Measurements from ENCODE around the gene ELMO1. TPM values are rescaled to one million over a fixed set of nuclear protein-coding genes. Genes with fewer than 3 reads are reported as not detected.

The ELMO1 gene
- total and polyA plus RNA-seq, 4 donors, result 10.1 to 183 (median 34.4) TPM

- Histone ChIP-seq H3K27me3 (ENCODE audit: control insufficient read depth in 3 of 3, insufficient read depth in 3 of 3, low read length in 2 of 3) (no peaks in the 10 kb centered on the region), H3K9me3 (ENCODE audit: control insufficient read depth in 4 of 4, insufficient read depth in 3 of 4, low read length in 3 of 4) (peaks cover 0 to 3% (median 0%) of the 10 kb centered on the region in 4 donors), H3K9ac (ENCODE audit: insufficient read depth in 1 of 2, low read length in 2 of 2) (no peak overlapping the region), H3K4me1 (ENCODE audit: control insufficient read depth in 5 of 5, insufficient read depth in 5 of 5, low read length in 5 of 5) (peaks cover 0 to 7% (median 0%) of the 10 kb centered on the region in 5 donors), H3K4me3 (no peak overlapping the region), H3K36me3 (ENCODE audit: control insufficient read depth in 4 of 4, insufficient read depth in 4 of 4, low read length in 4 of 4) (peaks cover 0 to 4% (median 2%) of the 10 kb centered on the region in 4 donors), H3K27ac (ENCODE audit: low read depth in 1 of 2, low read length in 1 of 2) (no peak overlapping the region)
- no peak for ATAC-seq (ENCODE audit: insufficient read depth, low FRiP score)
- peak; percentile 46 to 73 (median 69) for DNase-seq
- WGBS, 2 donors, result 66 to 80% methylated on average over 3 of the region's 3 CpGs
- TF ChIP-seq, protein P1, sequence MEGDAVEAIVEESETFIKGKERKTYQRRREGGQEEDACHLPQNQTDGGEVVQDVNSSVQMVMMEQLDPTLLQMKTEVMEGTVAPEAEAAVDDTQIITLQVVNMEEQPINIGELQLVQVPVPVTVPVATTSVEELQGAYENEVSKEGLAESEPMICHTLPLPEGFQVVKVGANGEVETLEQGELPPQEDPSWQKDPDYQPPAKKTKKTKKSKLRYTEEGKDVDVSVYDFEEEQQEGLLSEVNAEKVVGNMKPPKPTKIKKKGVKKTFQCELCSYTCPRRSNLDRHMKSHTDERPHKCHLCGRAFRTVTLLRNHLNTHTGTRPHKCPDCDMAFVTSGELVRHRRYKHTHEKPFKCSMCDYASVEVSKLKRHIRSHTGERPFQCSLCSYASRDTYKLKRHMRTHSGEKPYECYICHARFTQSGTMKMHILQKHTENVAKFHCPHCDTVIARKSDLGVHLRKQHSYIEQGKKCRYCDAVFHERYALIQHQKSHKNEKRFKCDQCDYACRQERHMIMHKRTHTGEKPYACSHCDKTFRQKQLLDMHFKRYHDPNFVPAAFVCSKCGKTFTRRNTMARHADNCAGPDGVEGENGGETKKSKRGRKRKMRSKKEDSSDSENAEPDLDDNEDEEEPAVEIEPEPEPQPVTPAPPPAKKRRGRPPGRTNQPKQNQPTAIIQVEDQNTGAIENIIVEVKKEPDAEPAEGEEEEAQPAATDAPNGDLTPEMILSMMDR (IDR thresholded peaks at IDR 0.05; ENCODE audit: control extremely low read depth, extremely low read depth), result no peak
These were observed 299.5 kb downstream of the ELMO1 start for GRCh38 chr7:37149051-37149772.

- Histone ChIP-seq H3K27me3 (ENCODE audit: control insufficient read depth in 3 of 3, insufficient read depth in 3 of 3, low read length in 2 of 3) (no peaks in the 10 kb centered on the region), H3K36me3 (ENCODE audit: control insufficient read depth in 4 of 4, insufficient read depth in 4 of 4, low read length in 4 of 4) (peaks cover 0 to 4% (median 1%) of the 10 kb centered on the region in 4 donors), H3K27ac (ENCODE audit: low read depth in 1 of 2, low read length in 1 of 2) (no peak overlapping the region), H3K4me3 (no peak overlapping the region), H3K9ac (ENCODE audit: insufficient read depth in 1 of 2, low read length in 2 of 2) (no peak overlapping the region), H3K9me3 (ENCODE audit: control insufficient read depth in 4 of 4, insufficient read depth in 3 of 4, low read length in 3 of 4) (peaks cover 0 to 1% (median 0%) of the 10 kb centered on the region in 4 donors), H3K4me1 (ENCODE audit: control insufficient read depth in 5 of 5, insufficient read depth in 5 of 5, low read length in 5 of 5) (peaks cover 0 to 7% (median 0%) of the 10 kb centered on the region in 5 donors)
- DNase-seq, result no peak
- no peak for ATAC-seq (ENCODE audit: insufficient read depth, low FRiP score)
- TF ChIP-seq, protein P1 (IDR thresholded peaks at IDR 0.05; ENCODE audit: control extremely low read depth, extremely low read depth), result no peak
- WGBS, 2 donors, result 95% methylated on average over 2 of the region's 2 CpGs
These were observed 303.0 kb downstream of the ELMO1 start for GRCh38 chr7:37145682-37146081.

GRCh38 chr7:37144423-37144822 lies 304.2 kb downstream of the ELMO1 start:
- TF ChIP-seq, protein P1 (IDR thresholded peaks at IDR 0.05; ENCODE audit: control extremely low read depth, extremely low read depth), result no peak
- Histone ChIP-seq H3K36me3 (ENCODE audit: control insufficient read depth in 4 of 4, insufficient read depth in 4 of 4, low read length in 4 of 4) (peaks cover 0 to 4% (median 1%) of the 10 kb centered on the region in 4 donors), H3K4me3 (no peak overlapping the region), H3K27ac (ENCODE audit: low read depth in 1 of 2, low read length in 1 of 2) (no peak overlapping the region), H3K9ac (ENCODE audit: insufficient read depth in 1 of 2, low read length in 2 of 2) (no peak overlapping the region), H3K4me1 (ENCODE audit: control insufficient read depth in 5 of 5, insufficient read depth in 5 of 5, low read length in 5 of 5) (peaks cover 0 to 4% (median 0%) of the 10 kb centered on the region in 5 donors), H3K9me3 (ENCODE audit: control insufficient read depth in 4 of 4, insufficient read depth in 3 of 4, low read length in 3 of 4) (peaks cover 0 to 4% (median under 1%) of the 10 kb centered on the region in 4 donors), H3K27me3 (ENCODE audit: control insufficient read depth in 3 of 3, insufficient read depth in 3 of 3, low read length in 2 of 3) (no peaks in the 10 kb centered on the region)
- WGBS, 2 donors, result 97 to 100% methylated on average over 1 of the region's 1 CpG
- ATAC-seq (ENCODE audit: insufficient read depth, low FRiP score) (no peak), DNase-seq (no peak)

Measured in lung (tissue), 12 donors.